ENCODE data around the gene FAM83F.
"Not testable (repeated sequence)": the region's sequence is repeated elsewhere in the genome, so short reads cannot be mapped to it uniquely, and the experiment has no call there.

FAM83F gene

GRCh38 chr22:40015358-40015976 is 20.7 kb downstream of the FAM83F start:
- DNase-seq (ENCODE audit: low spot score): no peak

- no peak for DNase-seq (ENCODE audit: low spot score)
These were observed 23.3 kb downstream of the FAM83F start for GRCh38 chr22:40018051-40018450.

- no peak for DNase-seq (ENCODE audit: low spot score)
These were observed 24.3 kb downstream of the FAM83F start for GRCh38 chr22:40019100-40019499.

- DNase-seq (ENCODE audit: low spot score): no peak
These were observed 26.2 kb downstream of the FAM83F start for GRCh38 chr22:40020956-40021355.

GRCh38 chr22:40021401-40022000 is 26.7 kb downstream of the FAM83F start:
- DNase-seq (ENCODE audit: low spot score): no peak

- DNase-seq (ENCODE audit: low spot score): no peak
These were observed 27.9 kb downstream of the FAM83F start for GRCh38 chr22:40022536-40023240.

GRCh38 chr22:40023341-40023841 is 28.6 kb downstream of the FAM83F start:
- no peak for DNase-seq (ENCODE audit: low spot score)

GRCh38 chr22:40024201-40025061 is 29.7 kb downstream of the FAM83F start:
- peak; percentile 89 for DNase-seq (ENCODE audit: low spot score)

GRCh38 chr22:40025062-40025379 is 30.3 kb downstream of the FAM83F start:
- DNase-seq (ENCODE audit: low spot score): not testable (repeated sequence)

- DNase-seq (ENCODE audit: low spot score): no peak
These were observed 31.1 kb downstream of the FAM83F start for GRCh38 chr22:40025856-40026255.

- no peak for DNase-seq (ENCODE audit: low spot score)
These were observed 31.9 kb downstream of the FAM83F start for GRCh38 chr22:40026641-40027040.

- no peak for DNase-seq (ENCODE audit: low spot score)
These were observed 32.7 kb downstream of the FAM83F start for GRCh38 chr22:40027191-40028097.

GRCh38 chr22:40028098-40028425 is 33.3 kb downstream of the FAM83F start:
- no peak for DNase-seq (ENCODE audit: low spot score)

GRCh38 chr22:40029189-40029890 is 34.6 kb downstream of the FAM83F start:
- no peak for DNase-seq (ENCODE audit: low spot score)

GRCh38 chr22:40030026-40030757 is 35.4 kb downstream of the FAM83F start:
- DNase-seq (ENCODE audit: low spot score): no peak

GRCh38 chr22:40030758-40031095 is 36.0 kb downstream of the FAM83F start:
- DNase-seq (ENCODE audit: low spot score): peak; percentile 18

- DNase-seq (ENCODE audit: low spot score): no peak
These were observed 37.2 kb downstream of the FAM83F start for GRCh38 chr22:40031766-40032470.

- DNase-seq (ENCODE audit: low spot score): peak; percentile 28
These were observed 39.0 kb downstream of the FAM83F start for GRCh38 chr22:40033586-40034380.

GRCh38 chr22:40035351-40035750 is 40.6 kb downstream of the FAM83F start:
- DNase-seq (ENCODE audit: low spot score): no peak
